Left colon (tissue), 2 donors: Measurements from ENCODE around the gene SESN2. TPM values are rescaled to one million over a fixed set of nuclear protein-coding genes. Genes with fewer than 3 reads are reported as not detected.

Experiments
- ATAC-seq: fragments of 200-7000 bp; cut with Tn5 transposase; one replicate; pipeline ENCODE4 v1.9.1; 2020; ENCODE audit warnings: mild to moderate bottlenecking, moderate library complexity
- DNase-seq, 2 donors: peaks; one replicate each; pipeline ENCODE4 v3.0.0-alpha.2; 2020
- intact Hi-C, 2 donors: fragments of 100-400 bp; cut with DNase I in 1 of 2; cut with micrococcal nuclease in 1 of 2; formaldehyde crosslinking; loops; one replicate each; pipeline versions ENCODE4 v1.11.2 to v1.14.0; 2022; cut with DNase I, micrococcal nuclease
- total RNA-seq, 2 donors: library from RNA; stranded (reverse); fragmentation: NEBNext Ultra II Directional; extraction: Animal tissue kit (Norgen Biotek cat#: 25700); gene quantifications; one replicate each; pipeline ENCODE4 v1.2.1, GENCODE V29; 2021
- donor health status: DM: no; HTN: no; CAD: no.
- donor health status: DM: yes; HTN: yes; CAD: no.

SESN2 gene
- total RNA-seq, 2 donors from 2014 or later: 34.7 to 40.3 TPM

DNA sequence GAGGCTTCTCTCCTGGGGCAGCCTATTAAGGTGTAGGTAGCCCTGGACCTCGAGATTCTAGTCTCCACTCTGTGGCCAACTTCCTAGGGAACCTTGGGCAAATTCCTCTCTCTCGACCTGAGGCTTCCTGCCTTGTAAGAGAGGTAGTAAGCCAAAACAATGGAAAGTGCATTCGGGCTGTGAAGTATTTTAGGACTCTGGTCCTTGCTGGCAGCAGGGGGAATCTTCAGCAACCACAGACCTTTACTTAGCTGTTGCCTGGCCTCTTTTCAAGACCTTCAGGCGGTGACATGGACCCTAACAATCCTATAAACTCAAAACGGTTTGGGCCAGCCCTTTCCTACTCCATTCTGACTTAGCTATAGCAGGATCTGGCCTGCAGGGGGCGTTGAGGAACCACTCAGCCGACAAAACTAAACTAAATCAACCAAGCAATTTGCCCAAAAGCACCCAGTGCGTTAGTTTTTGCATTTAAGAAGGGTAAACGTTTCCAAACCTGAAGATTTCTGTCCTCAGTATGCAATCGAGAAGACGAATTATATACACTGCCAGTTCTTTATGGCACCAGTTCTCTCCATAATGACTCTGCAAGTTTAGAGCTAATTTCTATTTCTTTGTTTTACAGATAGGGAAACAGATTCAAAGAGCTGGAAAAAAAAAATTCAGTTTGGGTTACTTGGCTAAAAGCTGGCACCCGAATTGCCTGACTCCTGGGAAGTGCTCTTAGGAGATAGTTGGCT is 10.9 kb upstream of the SESN2 start:
- intact Hi-C loops: no loop called here
- DNase-seq: peak; percentile 73 to 88

DNA sequence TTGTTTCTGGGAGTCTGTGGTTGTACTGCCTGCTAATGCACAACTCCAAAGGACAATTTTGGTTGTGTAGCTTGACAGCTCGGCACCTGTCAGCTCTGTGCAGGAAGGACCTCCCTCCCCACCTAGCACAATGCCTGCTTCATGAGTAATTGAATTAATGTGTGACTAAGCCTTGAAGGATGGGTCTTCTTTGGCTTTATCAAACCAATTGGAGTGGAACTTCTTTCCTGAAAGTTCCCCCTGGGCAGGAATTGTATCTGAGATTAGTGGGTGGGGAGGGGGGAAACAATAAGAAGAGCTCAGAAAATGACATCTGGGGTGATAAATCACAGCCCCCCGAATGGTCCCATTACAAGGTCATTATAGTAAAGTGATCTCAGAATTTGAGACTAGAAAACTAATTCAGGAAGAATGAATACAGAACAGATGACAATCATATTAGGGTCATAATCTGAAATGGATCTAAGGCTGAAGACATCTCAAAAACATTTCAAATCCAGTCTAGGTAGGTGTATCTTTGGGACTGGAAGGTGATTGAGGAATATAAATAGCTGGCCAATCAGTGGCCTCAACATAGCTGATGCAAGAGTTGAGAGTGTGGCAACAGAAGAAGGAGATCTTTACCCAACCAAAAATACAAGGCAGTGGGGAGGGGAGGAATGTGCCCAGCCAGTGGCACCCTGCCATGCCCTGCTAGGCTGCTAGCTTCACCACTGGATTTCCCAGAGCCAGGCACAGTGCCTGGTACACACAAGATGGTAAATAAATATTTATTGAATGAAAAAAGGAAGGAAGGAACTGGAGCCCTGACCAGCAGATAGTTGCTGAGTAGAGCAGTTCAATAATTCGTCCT is 10.1 kb upstream of the SESN2 start:
- DNase-seq (no peak), ATAC-seq (peak; percentile 13)
- intact Hi-C loops: no loop called here

More for the DNA sequence above, 10.9 kb upstream of the SESN2 start:
- ATAC-seq: peak; percentile 46

DNA sequence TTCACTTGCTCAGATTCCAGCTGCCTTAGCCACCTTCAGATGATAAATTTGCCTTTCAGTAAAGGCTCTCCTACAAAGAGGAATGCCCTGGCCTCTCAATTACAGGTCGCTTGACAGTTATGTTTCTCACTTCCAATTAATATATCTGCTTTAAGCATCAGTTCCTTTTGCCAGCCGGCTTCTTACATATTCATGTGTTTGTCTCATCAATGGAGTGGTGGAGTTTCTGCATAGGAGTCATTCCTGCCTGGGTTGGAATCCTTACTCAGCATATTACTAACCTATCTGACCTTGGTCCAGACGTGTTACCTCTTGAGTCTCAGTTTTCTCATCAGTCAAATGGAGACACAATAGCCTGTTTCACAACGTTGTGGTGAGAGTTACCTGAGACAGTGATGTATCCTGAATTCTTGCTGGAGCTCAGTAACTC is 9.4 kb upstream of the SESN2 start:
- intact Hi-C loops: no loop called here
- ATAC-seq: no peak
- no peak for DNase-seq

DNA sequence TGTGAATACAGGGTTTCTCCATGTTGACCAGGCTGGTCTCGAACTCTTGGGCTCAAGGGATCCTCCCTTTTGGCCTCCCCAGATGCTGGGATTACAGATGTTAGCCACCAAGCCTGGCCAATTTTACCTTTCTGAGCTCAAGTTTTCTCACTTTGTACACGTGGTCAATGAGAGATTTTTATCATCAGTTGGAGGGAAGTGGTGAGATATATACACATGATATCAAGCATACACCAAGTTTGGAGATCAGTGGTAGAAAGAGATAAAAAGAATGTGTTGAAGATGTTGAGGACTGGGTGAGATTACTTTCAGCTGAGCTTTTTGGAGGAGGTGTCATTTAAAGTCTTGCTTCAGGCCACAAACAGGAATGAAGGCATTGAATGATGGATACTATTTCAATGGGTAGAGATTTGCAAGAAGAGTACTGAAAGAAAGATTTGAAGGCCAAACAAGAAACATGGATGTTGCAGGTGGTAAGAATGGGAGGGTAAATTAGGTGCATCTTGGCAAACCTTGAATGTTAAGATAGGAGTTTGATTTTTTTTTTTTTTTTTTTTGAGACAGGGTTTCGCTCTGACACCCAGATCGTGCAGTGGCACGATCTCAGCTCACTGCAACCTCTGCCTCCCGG is 3.0 kb upstream of the SESN2 start:
- DNase-seq: no peak
- no peak for ATAC-seq
- intact Hi-C loops: loop anchor here in 1 of 2 donors (5.0 kb wide), 1 partner anchor 71 kb away; the partner anchor contains the start of gene MED18

DNA sequence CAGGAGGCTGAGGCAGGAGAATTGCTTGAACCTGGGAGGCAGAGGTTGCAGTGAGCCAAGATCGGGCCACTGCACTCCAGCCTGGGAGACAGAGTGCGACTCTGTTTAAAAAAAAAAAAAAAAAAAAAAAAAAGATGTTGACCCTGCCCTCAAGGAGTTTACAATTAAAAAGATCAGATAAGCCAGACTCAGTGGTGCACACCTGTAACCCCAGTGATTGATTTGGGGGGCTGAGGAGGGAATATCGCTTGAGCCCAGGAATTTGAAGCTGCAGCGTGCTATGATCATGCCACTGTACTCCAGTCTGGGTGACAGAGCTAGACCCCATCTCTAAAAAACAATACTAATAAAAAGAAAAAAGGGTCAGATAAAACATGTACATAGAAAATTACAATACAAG is 1.6 kb upstream of the SESN2 start:
- intact Hi-C loops: loop anchor here in 1 of 2 donors (5.0 kb wide), 1 partner anchor 70 kb away; the partner anchor contains the start of gene MED18
- ATAC-seq: no peak
- DNase-seq: no peak

DNA sequence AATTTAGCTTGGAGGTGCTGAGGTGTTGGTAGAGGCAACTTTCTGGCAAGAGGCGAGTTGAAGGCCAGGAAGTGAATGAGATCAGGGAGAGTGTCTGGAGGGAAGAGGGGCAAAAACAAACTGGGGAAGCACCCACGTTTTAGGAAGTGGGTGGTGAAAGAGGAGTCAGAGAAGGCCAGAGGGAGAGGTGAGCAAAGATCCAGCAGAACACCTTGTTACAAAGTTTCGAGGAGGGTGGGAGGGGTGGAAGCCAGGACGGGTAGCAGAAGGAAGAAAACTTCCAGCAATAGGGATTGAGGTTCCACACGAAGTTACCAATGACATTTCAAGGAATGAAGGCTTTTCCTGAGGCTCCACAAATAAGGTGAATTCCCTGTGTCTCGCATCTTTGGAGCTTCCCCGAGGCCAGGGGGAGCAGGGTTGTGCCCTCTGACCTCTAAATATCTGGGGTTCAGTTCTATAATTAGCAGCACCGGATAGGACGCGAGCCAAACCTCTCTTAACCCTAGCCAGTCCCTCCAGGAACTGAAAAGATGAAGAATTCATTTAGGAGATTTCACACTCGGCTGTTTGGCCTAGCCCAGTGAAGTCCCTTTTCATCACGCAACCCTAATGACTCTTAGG is 578 bp upstream of the SESN2 start:
- ATAC-seq (no peak), DNase-seq (no peak)
- intact Hi-C loops: loop anchor here in 1 of 2 donors (5.0 kb wide), 1 partner anchor 69 kb away; the partner anchor contains the start of gene MED18

DNA sequence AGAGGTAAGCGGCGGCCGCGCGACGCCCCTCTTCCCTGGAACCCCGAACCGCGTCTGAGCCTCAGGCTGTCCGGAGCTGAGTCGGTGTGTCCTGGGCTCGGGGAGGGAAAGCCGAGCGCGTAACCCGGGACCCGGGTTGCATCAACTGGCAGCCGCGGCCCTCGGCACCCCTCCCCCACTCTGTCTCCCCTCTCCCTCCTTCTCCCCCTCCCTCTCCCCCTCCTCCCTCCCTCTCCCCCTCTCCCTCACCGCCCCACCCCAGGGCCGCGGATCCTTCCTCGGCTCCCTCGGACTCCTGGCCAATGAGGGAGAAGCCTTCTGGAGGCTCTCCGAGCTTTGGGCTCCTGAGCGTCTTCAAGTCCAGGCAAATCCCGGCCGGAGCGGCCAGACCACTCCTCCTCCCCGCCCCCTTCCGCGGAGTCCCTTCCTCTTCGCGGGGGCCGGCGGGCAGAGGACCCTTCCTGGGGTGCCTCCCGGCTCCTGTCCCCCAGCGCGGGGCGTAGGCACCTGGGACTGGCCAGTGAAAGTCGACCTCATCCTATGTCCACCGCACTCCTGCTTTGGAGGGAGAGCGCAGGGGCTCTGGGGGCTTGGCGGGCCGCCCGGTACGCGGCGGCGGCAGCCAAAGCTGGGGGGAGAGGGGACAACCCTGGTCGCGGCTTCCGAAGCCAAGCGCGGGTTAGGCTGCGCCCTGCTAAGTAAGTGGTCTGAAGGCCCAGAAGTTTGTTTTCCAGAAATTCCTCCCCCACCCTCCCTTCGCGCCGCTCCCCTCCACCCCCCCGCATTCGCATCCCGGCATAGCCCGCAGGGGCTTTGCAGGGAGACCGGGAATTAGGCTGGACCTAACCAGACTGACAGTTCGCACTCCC is 850 bp downstream of the SESN2 start:
- intact Hi-C loops: loop anchor here in 1 of 2 donors (5.0 kb wide), 1 partner anchor 67 kb away; the partner anchor contains the start of gene MED18
- peak; percentile 77 to 82 for DNase-seq
- ATAC-seq: peak; percentile 64

DNA sequence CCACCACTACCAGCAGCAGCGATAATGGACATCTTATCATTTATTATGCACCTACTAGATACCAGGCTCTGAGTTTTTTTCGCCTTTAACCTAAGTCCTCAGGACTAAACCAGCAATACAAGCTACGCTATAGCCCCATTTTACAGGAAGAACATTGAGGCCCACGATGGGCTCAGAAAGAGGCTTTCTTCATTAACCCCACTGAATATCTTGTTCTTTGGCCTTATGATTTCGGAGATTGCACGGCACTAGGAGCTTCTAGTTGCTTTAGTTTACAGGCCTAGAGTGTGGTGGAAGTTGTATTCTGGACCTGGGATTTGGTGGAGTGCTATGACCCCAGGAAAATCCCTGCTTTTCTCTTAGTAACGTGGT is 1.5 kb downstream of the SESN2 start:
- ATAC-seq (no peak), DNase-seq (no peak)
- intact Hi-C loops: no loop called here

DNA sequence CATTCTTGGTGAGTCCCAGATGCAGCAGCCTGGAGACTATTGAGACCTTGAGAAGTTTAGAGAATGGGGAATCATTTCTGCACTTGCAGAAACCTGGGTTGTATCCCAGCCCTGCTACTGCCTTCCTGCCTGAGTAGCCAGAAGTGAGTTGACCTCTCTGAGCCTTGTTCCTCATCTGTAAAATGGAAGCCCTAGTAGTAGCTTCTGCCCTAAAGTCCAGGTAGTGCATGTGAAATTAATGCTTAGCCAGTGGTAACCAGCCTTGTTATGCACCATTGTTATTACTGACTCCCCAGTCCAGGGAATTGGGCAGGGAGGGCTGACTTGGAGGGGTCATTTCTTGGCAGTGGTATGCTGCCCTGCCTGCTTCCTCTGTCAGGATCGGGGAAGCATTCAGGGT is 5.6 kb downstream of the SESN2 start:
- intact Hi-C loops: no loop called here
- DNase-seq (no peak), ATAC-seq (no peak)

DNA sequence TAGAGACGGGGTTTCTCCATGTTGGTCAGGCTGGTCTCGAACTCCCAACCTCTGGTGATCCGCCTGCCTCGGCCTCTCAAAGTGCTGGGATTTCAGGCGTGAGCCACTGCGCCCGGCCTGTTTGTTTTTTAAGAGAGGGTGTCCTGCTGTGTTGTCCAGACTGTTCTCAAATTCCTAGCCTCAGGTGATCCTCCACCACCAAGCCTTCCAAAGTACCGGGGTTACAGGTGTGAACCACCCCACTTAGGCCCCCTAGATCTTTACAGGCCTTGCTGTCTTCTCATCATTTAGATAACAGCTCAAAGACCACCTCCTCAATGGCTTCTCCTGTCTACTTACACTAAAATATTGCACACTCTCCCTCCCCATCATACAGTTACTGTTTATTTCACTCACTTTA is 6.3 kb downstream of the SESN2 start:
- intact Hi-C loops: no loop called here
- no peak for DNase-seq
- ATAC-seq: no peak

DNA sequence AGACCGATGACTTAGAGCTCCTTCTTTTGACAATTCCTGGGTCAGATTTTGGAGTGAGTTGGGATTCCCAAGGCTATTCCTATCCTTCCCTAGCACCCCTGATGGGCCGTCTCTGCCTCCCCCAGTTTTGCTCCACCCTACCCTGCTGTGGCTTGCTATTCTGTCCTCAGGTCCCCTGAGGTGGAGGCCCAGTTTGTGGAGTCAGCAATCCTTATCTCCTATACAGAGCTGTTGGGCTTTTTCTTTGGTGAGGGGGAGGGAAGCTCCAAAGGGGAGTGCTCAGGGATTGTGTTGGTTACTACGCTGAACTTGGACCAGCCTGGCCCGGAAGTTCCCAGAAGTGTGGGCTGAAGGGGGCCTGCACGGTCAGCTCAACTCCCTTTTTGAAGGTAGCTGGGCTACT is 7.6 kb downstream of the SESN2 start:
- intact Hi-C loops: no loop called here
- no peak for DNase-seq
- no peak for ATAC-seq

DNA sequence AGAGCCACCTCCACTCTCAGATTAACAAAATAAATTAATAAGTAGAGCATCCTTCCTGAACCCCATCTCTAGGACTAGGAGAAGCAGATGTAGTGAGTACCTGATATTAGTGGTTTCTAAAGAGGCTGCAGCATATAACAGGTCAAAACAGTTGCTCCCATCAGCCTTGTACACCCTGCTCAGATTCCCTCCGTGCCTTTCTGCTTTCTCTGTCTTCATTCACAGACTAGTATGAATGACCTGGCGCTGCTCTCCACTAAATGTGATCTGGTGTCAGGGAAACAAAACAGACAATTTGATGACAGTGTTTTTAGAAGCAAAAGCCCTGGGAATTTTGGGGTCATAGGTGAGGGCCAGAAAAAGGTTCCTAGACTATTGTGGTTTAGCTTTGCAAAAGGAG is 8.3 kb downstream of the SESN2 start:
- intact Hi-C loops: no loop called here

DNA sequence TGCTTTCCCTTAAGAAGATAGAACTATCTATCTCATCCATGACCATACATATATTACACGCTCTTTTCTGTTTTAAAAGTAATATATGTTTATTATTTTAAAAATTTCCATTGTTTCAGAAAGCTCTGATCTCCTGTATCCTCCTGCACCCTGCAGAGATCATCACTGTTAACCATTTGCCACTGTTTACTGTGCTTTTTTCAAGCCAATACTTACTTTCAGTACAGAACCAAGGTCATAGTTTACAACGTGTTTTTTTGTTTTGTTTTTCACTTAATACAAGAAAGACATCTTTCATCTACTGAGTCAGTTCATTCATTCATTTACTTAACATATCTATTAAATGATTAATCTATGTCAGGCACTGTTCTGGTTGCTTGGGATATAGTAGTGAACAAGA is 10.2 kb downstream of the SESN2 start:
- ATAC-seq: no peak
- DNase-seq: no peak
- intact Hi-C loops: no loop called here

More for the DNA sequence above, 8.3 kb downstream of the SESN2 start:
- ATAC-seq: no peak
- DNase-seq: no peak

DNA sequence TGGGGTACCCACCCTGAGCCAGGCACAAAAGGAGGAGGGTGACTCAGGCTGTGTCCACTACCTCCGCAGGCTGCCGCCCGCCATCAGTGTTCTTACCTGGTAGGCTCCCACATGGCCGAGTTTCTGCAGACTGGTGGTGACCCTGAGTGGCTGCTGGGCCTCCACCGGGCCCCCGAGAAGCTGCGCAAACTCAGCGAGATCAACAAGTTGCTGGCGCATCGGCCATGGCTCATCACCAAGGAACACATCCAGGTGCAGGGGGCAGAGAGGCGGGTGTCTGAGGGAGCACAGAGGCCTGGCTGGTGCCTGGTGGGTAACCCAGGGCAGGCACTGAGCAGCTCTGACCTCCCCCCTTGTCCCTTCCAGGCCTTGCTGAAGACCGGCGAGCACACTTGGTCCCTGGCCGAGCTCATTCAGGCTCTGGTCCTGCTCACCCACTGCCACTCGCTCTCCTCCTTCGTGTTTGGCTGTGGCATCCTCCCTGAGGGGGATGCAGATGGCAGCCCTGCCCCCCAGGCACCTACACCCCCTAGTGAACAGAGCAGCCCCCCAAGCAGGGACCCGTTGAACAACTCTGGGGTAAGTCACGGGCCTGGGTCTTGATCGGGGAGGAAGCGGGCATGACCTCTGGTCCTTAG is 13.0 kb downstream of the SESN2 start:
- DNase-seq (no peak), ATAC-seq (no peak)
- intact Hi-C loops: no loop called here

DNA sequence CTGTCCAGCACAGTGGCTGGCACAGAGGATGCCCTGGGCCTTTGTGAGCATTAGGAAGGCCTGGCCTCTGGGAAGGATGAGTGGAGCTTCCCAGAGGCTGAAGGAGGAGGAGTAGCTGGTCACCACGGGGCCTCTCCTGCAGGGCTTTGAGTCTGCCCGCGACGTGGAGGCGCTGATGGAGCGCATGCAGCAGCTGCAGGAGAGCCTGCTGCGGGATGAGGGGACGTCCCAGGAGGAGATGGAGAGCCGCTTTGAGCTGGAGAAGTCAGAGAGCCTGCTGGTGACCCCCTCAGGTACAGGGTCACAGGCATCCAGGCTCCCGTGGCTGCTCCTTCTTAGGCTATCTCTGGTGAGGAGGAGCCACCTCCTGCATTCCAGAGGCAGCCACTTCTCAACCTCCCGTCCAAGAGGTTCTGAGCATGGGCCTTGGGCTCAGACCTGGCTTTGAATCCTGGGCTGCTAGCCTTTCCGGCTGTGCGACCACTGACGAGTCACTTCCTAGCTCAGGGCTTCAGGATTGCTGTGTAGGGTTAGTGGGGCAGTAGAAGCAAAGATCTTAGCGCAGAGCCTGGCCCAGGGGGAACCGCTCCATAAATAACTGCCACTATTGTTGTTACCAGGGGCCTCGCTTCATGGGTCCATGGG is 14.0 kb downstream of the SESN2 start:
- ATAC-seq (no peak), DNase-seq (no peak)
- intact Hi-C loops: no loop called here

DNA sequence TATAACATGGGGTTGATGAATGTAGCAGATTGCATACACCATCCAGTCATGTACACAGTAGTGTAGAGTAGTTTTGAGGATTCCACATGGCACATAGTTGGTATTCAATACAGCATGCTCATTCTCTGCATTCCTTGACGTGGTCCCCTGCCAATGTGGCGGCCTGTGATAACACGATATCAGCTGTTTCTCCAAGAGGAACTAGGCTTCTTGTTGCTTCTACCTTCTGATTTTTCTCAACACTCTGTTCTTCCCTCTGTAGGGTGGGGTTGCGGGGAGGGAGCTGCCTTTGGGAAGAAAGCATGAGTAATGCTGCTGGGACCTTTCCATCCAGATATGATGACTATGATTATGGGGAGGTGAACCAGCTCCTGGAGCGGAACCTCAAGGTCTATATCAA is 19.4 kb downstream of the SESN2 start:
- ATAC-seq (no peak), DNase-seq (no peak)
- intact Hi-C loops: no loop called here

DNA sequence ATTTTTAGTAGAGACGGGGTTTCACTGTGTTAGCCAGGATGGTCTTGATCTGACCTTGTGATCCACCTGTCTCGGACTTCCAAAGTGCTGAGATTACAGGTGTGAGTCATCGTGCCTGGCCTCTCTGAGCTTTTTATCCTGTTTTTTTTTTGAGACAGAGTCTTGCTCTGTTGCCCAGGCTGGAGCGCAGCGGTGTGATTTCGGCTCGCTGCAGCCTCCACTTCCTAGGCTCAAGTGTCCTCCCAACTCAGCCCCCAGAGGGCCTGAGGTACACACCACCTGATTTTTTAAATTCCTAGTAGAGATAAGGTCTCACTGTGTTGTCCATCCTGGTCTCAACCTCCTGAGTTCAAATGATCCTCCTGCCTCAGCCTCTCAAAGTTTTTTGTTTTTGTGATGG is 20.4 kb downstream of the SESN2 start:
- no peak for ATAC-seq
- DNase-seq: no peak
- intact Hi-C loops: no loop called here
